Measurements from ENCODE around the gene CCBE1.

CCBE1 gene

DNA sequence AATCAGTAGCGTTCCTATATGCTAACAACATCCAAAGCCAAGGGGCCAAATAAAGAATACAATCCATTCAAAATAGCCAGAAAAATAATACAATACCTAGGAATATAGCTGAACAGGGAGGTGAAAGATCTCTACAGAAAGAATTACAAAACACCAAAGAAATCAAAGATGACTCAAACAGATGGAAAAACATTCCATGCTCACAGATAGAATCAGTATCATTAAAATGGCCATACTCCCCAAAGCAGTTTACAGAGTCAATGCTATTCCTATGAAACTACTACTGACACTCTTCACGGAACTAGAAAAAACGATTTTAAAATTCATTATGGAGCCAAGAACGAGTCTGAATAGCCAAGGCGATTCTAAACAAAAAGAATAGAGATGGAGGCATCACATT is 57.4 kb downstream of the CCBE1 start:
- Histone ChIP-seq H3K4me1 (ENCODE audit: control insufficient read depth, insufficient read depth, low read length, poor library complexity, severe bottlenecking) (no peaks in the 10 kb centered on the region), H3K9me3 (ENCODE audit: control insufficient read depth, low read length) (no peaks in the 10 kb centered on the region), H3K4me3 (ENCODE audit: extremely low read depth, insufficient read depth, low read length, poor library complexity, severe bottlenecking) (no peak overlapping the region), H3K36me3 (ENCODE audit: control insufficient read depth, insufficient read depth, low read length) (no peaks in the 10 kb centered on the region), H3K27ac (ENCODE audit: low read depth, low read length, severe bottlenecking) (no peak overlapping the region)
- WGBS, 2 experiments (ENCODE audit: insufficient coverage in 2 of 2): 55 to 57% methylated on average over 4 of the region's 5 CpGs

- WGBS, 2 experiments (ENCODE audit: insufficient coverage in 2 of 2): 90 to 100% methylated on average over 1 to 2 of the region's 2 CpGs
- no peaks in the 10 kb centered on the region for H3K9me3 ChIP-seq (ENCODE audit: control insufficient read depth, low read length)
- H3K27ac ChIP-seq (ENCODE audit: low read depth, low read length, severe bottlenecking): no peak overlapping the region
- no peaks in the 10 kb centered on the region for H3K36me3 ChIP-seq (ENCODE audit: control insufficient read depth, insufficient read depth, low read length)
- no peak overlapping the region for H3K4me3 ChIP-seq (ENCODE audit: extremely low read depth, insufficient read depth, low read length, poor library complexity, severe bottlenecking)
- H3K4me1 ChIP-seq (ENCODE audit: control insufficient read depth, insufficient read depth, low read length, poor library complexity, severe bottlenecking): no peaks in the 10 kb centered on the region
These were observed 58.1 kb downstream of the CCBE1 start for GRCh38 chr18:59639136-59639535.

GRCh38 chr18:59633961-59634485 is 63.2 kb downstream of the CCBE1 start:
- no peaks in the 10 kb centered on the region for H3K9me3 ChIP-seq (ENCODE audit: control insufficient read depth, low read length)
- no peak overlapping the region for H3K27ac ChIP-seq (ENCODE audit: low read depth, low read length, severe bottlenecking)
- WGBS, 2 experiments (ENCODE audit: insufficient coverage in 2 of 2): 59 to 83% methylated on average over 3 to 4 of the region's 4 CpGs
- H3K4me3 ChIP-seq (ENCODE audit: extremely low read depth, insufficient read depth, low read length, poor library complexity, severe bottlenecking): no peak overlapping the region
- no peaks in the 10 kb centered on the region for H3K4me1 ChIP-seq (ENCODE audit: control insufficient read depth, insufficient read depth, low read length, poor library complexity, severe bottlenecking)
- H3K36me3 ChIP-seq (ENCODE audit: control insufficient read depth, insufficient read depth, low read length): no peaks in the 10 kb centered on the region

DNA sequence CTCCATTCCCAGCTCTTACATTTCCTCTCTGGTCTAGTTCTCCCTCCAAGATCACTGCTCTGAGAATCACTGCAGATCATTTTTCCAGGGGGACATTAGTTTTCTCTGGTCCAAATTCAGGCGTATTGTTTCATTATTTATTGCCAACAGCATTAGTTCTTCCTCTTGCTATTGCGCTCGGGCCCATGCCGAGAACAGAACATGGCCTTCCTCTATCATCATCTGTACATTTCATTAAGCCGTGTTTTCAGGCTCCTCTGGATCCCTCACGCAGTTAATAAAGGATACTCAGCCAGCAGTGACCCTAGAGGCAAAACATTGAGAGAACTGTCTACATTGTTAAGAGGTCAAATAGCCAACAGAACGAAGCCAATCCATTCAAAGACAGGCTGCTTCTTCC is 63.9 kb downstream of the CCBE1 start:
- Histone ChIP-seq H3K4me3 (ENCODE audit: extremely low read depth, insufficient read depth, low read length, poor library complexity, severe bottlenecking) (no peak overlapping the region), H3K4me1 (ENCODE audit: control insufficient read depth, insufficient read depth, low read length, poor library complexity, severe bottlenecking) (no peaks in the 10 kb centered on the region), H3K36me3 (ENCODE audit: control insufficient read depth, insufficient read depth, low read length) (no peaks in the 10 kb centered on the region), H3K9me3 (ENCODE audit: control insufficient read depth, low read length) (no peaks in the 10 kb centered on the region), H3K27ac (ENCODE audit: low read depth, low read length, severe bottlenecking) (no peak overlapping the region)
- WGBS, 2 experiments (ENCODE audit: insufficient coverage in 2 of 2): 80 to 93% methylated on average over 4 to 5 of the region's 7 CpGs

DNA sequence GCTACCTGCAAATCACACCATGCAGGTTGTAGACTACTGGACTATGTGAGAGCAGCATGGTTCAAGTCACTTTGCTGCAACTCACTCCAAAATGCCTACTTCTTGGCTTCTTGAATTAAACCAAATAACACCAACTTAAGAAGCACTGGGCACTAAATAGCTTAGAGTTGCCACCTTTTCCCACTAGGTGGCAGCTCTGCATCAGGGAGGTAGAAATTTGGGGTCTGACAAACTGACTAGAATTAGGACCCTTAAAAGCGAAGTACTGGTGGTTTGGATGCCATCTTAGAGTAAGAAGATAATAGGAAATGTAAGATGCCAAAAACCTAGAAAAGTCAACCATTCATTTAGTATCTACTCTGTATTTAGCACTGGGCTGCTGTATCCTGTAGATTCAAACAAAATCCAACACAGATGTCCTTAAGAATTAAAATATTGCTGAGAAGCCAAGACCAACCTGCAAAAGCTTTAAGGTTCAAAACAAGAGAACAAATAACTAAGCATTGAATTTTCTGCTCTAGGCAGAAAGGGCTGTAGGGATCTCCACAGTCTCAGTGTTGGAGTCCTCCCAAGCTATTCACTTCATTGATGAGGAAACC is 65.5 kb downstream of the CCBE1 start:
- no peaks in the 10 kb centered on the region for H3K36me3 ChIP-seq (ENCODE audit: control insufficient read depth, insufficient read depth, low read length)
- no CpG with 5 or more reads among the region's 1 CpG for whole genome bisulfite sequencing, 2 experiments (ENCODE audit: insufficient coverage in 2 of 2)
- no peaks in the 10 kb centered on the region for H3K4me1 ChIP-seq (ENCODE audit: control insufficient read depth, insufficient read depth, low read length, poor library complexity, severe bottlenecking)
- H3K9me3 ChIP-seq (ENCODE audit: control insufficient read depth, low read length): no peaks in the 10 kb centered on the region
- H3K27ac ChIP-seq (ENCODE audit: low read depth, low read length, severe bottlenecking): no peak overlapping the region
- H3K4me3 ChIP-seq (ENCODE audit: extremely low read depth, insufficient read depth, low read length, poor library complexity, severe bottlenecking): no peak overlapping the region

DNA sequence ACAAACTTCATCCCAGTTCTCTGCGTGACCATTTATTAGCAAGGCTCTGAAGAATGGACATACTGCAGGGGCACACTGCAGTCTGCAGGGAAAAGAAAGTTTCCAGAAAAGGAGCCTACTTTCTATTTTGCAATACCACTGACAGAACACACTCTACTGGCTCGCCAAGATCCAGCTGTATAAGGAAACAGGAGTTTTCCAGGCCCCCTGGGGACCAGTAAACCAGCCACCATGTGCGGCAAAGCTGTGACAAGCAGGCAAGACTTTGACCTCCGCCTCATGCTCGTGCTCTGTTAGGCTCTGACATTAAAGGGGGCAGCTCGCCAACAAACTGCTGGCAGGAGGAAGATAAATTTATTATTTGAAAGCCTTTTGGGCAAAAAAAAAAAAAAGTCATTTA is 67.3 kb downstream of the CCBE1 start:
- Histone ChIP-seq H3K27ac (ENCODE audit: low read depth, low read length, severe bottlenecking) (no peak overlapping the region), H3K36me3 (ENCODE audit: control insufficient read depth, insufficient read depth, low read length) (no peaks in the 10 kb centered on the region), H3K4me3 (ENCODE audit: extremely low read depth, insufficient read depth, low read length, poor library complexity, severe bottlenecking) (no peak overlapping the region), H3K9me3 (ENCODE audit: control insufficient read depth, low read length) (no peaks in the 10 kb centered on the region), H3K4me1 (ENCODE audit: control insufficient read depth, insufficient read depth, low read length, poor library complexity, severe bottlenecking) (no peaks in the 10 kb centered on the region)
- 79 to 89% methylated on average over 4 to 5 of the region's 6 CpGs for WGBS, 2 experiments (ENCODE audit: insufficient coverage in 2 of 2)

DNA sequence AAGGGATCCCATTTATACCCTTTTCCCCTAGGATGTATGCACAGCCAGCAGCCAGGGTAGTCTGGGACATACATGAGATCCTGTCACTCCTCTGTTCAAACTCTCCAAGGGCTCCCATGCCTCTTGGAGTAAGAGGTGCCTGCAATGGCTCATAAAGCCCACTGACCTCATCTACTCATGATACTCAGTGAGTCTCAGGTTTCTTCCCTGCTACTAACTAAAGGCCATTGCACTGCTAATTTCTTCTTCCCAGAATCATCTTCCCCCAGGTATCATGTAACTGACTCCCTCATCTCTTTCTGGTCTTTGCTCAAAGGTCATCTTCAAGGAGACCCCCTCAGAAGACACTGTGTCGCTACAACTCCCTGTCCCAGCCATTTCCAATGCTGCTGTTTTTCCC is 68.2 kb downstream of the CCBE1 start:
- Histone ChIP-seq H3K4me3 (ENCODE audit: extremely low read depth, insufficient read depth, low read length, poor library complexity, severe bottlenecking) (no peak overlapping the region), H3K9me3 (ENCODE audit: control insufficient read depth, low read length) (no peaks in the 10 kb centered on the region), H3K36me3 (ENCODE audit: control insufficient read depth, insufficient read depth, low read length) (no peaks in the 10 kb centered on the region), H3K27ac (ENCODE audit: low read depth, low read length, severe bottlenecking) (no peak overlapping the region), H3K4me1 (ENCODE audit: control insufficient read depth, insufficient read depth, low read length, poor library complexity, severe bottlenecking) (no peaks in the 10 kb centered on the region)
- WGBS, 2 experiments (ENCODE audit: insufficient coverage in 2 of 2): 83 to 100% methylated on average over 1 of the region's 1 CpG

- no peaks in the 10 kb centered on the region for H3K36me3 ChIP-seq (ENCODE audit: control insufficient read depth, insufficient read depth, low read length)
- no peaks in the 10 kb centered on the region for H3K4me1 ChIP-seq (ENCODE audit: control insufficient read depth, insufficient read depth, low read length, poor library complexity, severe bottlenecking)
- 92 to 93% methylated on average over 4 to 5 of the region's 5 CpGs for WGBS, 2 experiments (ENCODE audit: insufficient coverage in 2 of 2)
- no peak overlapping the region for H3K27ac ChIP-seq (ENCODE audit: low read depth, low read length, severe bottlenecking)
- no peak overlapping the region for H3K4me3 ChIP-seq (ENCODE audit: extremely low read depth, insufficient read depth, low read length, poor library complexity, severe bottlenecking)
- H3K9me3 ChIP-seq (ENCODE audit: control insufficient read depth, low read length): no peaks in the 10 kb centered on the region
These were observed 69.8 kb downstream of the CCBE1 start for GRCh38 chr18:59627414-59627813.

- no peak overlapping the region for H3K27ac ChIP-seq (ENCODE audit: low read depth, low read length, severe bottlenecking)
- WGBS, 2 experiments (ENCODE audit: insufficient coverage in 2 of 2): 71% methylated on average over 1 of the region's 2 CpGs; no CpG with 5 or more reads in 1 of the 2 experiments
- peaks cover 2% of the 10 kb centered on the region for H3K4me1 ChIP-seq (ENCODE audit: control insufficient read depth, insufficient read depth, low read length, poor library complexity, severe bottlenecking)
- H3K9me3 ChIP-seq (ENCODE audit: control insufficient read depth, low read length): no peaks in the 10 kb centered on the region
- H3K36me3 ChIP-seq (ENCODE audit: control insufficient read depth, insufficient read depth, low read length): no peaks in the 10 kb centered on the region
- no peak overlapping the region for H3K4me3 ChIP-seq (ENCODE audit: extremely low read depth, insufficient read depth, low read length, poor library complexity, severe bottlenecking)
These were observed 72.9 kb downstream of the CCBE1 start for GRCh38 chr18:59624369-59624765.

DNA sequence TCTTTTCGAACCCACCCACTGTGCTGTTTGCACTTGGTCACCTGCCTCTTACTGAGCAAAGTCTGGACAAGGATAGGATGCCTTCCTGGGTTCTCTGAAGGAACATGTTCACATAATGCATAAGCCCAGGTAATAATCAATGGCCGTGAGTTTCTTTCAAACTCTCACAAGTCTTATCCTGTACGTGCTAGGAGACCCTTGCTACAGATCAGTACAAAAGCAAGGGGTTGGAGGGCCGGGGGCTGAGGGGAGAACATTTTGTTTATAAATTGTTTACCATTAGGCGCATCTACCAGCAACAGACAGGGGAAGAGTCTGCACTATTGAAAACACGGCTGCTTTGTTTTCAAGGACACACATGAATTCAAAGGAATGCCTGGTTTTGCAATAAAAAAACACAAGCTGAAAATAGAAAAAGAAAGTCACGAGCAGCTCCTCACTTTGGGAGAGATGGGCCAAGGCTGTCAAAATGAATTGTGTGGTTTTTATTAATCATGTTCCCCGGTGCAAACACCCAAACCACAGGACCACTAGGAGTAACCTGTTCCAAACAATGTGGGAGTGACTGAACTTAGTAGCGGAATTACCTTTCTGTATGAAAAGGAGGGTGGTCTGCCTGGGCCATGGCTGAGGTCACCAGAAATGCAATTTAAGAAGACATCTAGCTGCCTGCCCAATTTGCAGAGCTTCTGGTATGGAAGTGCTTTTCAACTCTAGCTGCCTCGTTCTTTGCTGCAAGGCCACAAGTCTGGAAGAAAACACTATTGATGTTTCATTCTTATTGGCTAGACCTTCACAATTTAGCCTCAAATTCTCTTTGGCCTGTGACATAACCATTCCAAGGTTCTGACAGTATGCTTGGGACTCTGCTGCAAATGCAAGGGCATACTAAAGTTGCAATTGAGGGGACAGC is 73.5 kb downstream of the CCBE1 start:
- Histone ChIP-seq H3K36me3 (ENCODE audit: control insufficient read depth, insufficient read depth, low read length) (no peaks in the 10 kb centered on the region), H3K4me3 (ENCODE audit: extremely low read depth, insufficient read depth, low read length, poor library complexity, severe bottlenecking) (no peak overlapping the region), H3K4me1 (ENCODE audit: control insufficient read depth, insufficient read depth, low read length, poor library complexity, severe bottlenecking) (peaks cover 2% of the 10 kb centered on the region), H3K9me3 (ENCODE audit: control insufficient read depth, low read length) (no peaks in the 10 kb centered on the region), H3K27ac (ENCODE audit: low read depth, low read length, severe bottlenecking) (no peak overlapping the region)
- WGBS, 2 experiments (ENCODE audit: insufficient coverage in 2 of 2): 87 to 90% methylated on average over 6 to 9 of the region's 10 CpGs

DNA sequence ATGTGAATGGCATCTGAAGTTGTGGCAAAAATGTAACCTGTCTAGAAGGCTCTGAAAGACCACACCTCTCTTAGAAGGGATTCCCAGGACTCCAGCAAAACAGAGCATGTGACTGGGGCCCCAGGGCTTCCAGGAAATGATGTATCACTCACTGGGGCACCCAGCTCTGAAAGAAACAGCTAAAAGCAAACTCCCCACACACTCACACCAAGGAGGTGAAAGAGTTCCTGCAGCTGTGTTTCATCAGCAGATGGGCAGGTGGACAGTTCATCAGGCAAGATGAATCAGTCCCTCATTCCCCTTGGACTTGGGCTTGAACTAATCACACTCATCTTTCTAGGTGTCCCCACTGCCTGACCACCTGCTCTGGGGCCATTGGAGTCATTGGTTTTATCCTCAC is 76.2 kb downstream of the CCBE1 start:
- no peaks in the 10 kb centered on the region for H3K36me3 ChIP-seq (ENCODE audit: control insufficient read depth, insufficient read depth, low read length)
- no peak overlapping the region for H3K27ac ChIP-seq (ENCODE audit: low read depth, low read length, severe bottlenecking)
- peaks cover 2% of the 10 kb centered on the region for H3K4me1 ChIP-seq (ENCODE audit: control insufficient read depth, insufficient read depth, low read length, poor library complexity, severe bottlenecking)
- no peaks in the 10 kb centered on the region for H3K9me3 ChIP-seq (ENCODE audit: control insufficient read depth, low read length)
- H3K4me3 ChIP-seq (ENCODE audit: extremely low read depth, insufficient read depth, low read length, poor library complexity, severe bottlenecking): no peak overlapping the region

All from mesodermal cell (in vitro differentiated cells).